H9 (cell line): ENCODE data around the gene USP43. TPM values are rescaled to one million over a fixed set of nuclear protein-coding genes. Genes with fewer than 3 reads are reported as not detected.

ENCODE experiments used
- DNase-seq: peaks from one replicate; pipeline ENCODE4 v3.0.0-alpha.2; 2017
- H2AFZ ChIP-seq: one replicate; pipeline ENCODE4 v1.6.1; 2013; ENCODE audit warnings: mild to moderate bottlenecking, low read length, control low read depth, moderate library complexity
- H2AK5ac ChIP-seq: 2 replicates; pipeline ENCODE4 v1.6.1; 2013; ENCODE audit warnings: low read length, control low read depth, mixed read lengths; ENCODE audit not compliant: insufficient read length
- H2BK120ac ChIP-seq: one replicate; pipeline ENCODE4 v1.6.1; 2013; ENCODE audit warnings: low read depth, mild to moderate bottlenecking, low read length, control low read depth, inconsistent platforms; ENCODE audit not compliant: poor library complexity, severe bottlenecking
- H2BK12ac ChIP-seq: 2 replicates; pipeline ENCODE4 v1.6.1; 2013; ENCODE audit warnings: low read length, control low read depth, mixed read lengths, low read depth; ENCODE audit not compliant: insufficient read length
- H2BK15ac ChIP-seq: 2 replicates; pipeline ENCODE4 v1.6.1; 2013; ENCODE audit warnings: low read depth, low read length, control low read depth
- H2BK20ac ChIP-seq: one replicate; pipeline ENCODE4 v1.6.1; 2013; ENCODE audit warnings: low read depth, mild to moderate bottlenecking, low read length, control low read depth, inconsistent platforms; ENCODE audit not compliant: poor library complexity, severe bottlenecking
- H2BK5ac ChIP-seq: 2 replicates; pipeline ENCODE4 v1.6.1; 2013; ENCODE audit warnings: low read length, control low read depth, mixed read lengths; ENCODE audit not compliant: insufficient read length
- H3K14ac ChIP-seq: 2 replicates; pipeline ENCODE4 v1.6.1; 2013; ENCODE audit warnings: low read length, control low read depth; ENCODE audit not compliant: insufficient read depth
- H3K18ac ChIP-seq: 2 replicates; pipeline ENCODE4 v1.6.1; 2013; ENCODE audit warnings: low read depth, mild to moderate bottlenecking, mixed read lengths, low read length, control low read depth; ENCODE audit not compliant: insufficient read length
- H3K23ac ChIP-seq: 2 replicates; pipeline ENCODE4 v1.6.1; 2013; ENCODE audit warnings: low read length, control low read depth, mixed read lengths, low read depth; ENCODE audit not compliant: insufficient read length
- H3K23me2 ChIP-seq: 2 replicates; pipeline ENCODE4 v1.6.1; 2013; ENCODE audit warnings: low read depth, mild to moderate bottlenecking, mixed read lengths, low read length, control low read depth; ENCODE audit not compliant: insufficient read length, poor library complexity, severe bottlenecking
- H3K27ac ChIP-seq: 2 replicates; pipeline ENCODE4 v1.5.1; 2013; ENCODE audit warnings: low read length, control low read depth, mixed read lengths, low read depth; ENCODE audit not compliant: insufficient read length
- H3K27me3 ChIP-seq: 2 replicates; pipeline ENCODE4 v1.6.1; 2013; ENCODE audit warnings: low read length, control low read depth, inconsistent platforms; ENCODE audit not compliant: insufficient read depth
- H3K4ac ChIP-seq: 2 replicates; pipeline ENCODE4 v1.6.1; 2013; ENCODE audit warnings: low read depth, mild to moderate bottlenecking, control low read depth, inconsistent platforms, low read length, moderate library complexity
- H3K4me1 ChIP-seq: 2 replicates; pipeline ENCODE4 v1.6.1; 2013; ENCODE audit warnings: low read length, control low read depth, inconsistent platforms; ENCODE audit not compliant: insufficient read depth
- H3K4me2 ChIP-seq: 2 replicates; pipeline ENCODE4 v1.6.1; 2013; ENCODE audit warnings: low read length, control low read depth, mixed read lengths; ENCODE audit not compliant: insufficient read length, insufficient read depth
- H3K56ac ChIP-seq: 2 replicates; pipeline ENCODE4 v1.6.1; 2013; ENCODE audit warnings: low read depth, mild to moderate bottlenecking, mixed read lengths, low read length, control low read depth; ENCODE audit not compliant: insufficient read length
- H3K79me1 ChIP-seq: 2 replicates; pipeline ENCODE4 v1.6.1; 2013; ENCODE audit warnings: low read depth, mild to moderate bottlenecking, moderate library complexity, low read length, control low read depth, inconsistent platforms; ENCODE audit not compliant: insufficient read depth, poor library complexity, severe bottlenecking
- H3K79me2 ChIP-seq: 2 replicates; pipeline ENCODE4 v1.6.1; 2013; ENCODE audit warnings: low read length, control low read depth, inconsistent platforms; ENCODE audit not compliant: insufficient read depth
- H3K9ac ChIP-seq: 2 replicates; pipeline ENCODE4 v1.6.1; 2013; ENCODE audit warnings: low read length, control low read depth, mixed read lengths; ENCODE audit not compliant: insufficient read length; ENCODE audit errors: extremely low read depth
- H3K9me3 ChIP-seq: one replicate; pipeline ENCODE4 v1.6.1; 2013; ENCODE audit warnings: low read depth, low read length, inconsistent platforms; ENCODE audit not compliant: control insufficient read depth
- H3T11ph ChIP-seq: one replicate; pipeline ENCODE4 v1.6.1; 2013; ENCODE audit warnings: mild to moderate bottlenecking, low read length, control low read depth, inconsistent platforms
- H4K20me1 ChIP-seq: one replicate; pipeline ENCODE4 v1.6.1; 2013; ENCODE audit not compliant: control insufficient read depth, insufficient read length, insufficient read depth
- H4K5ac ChIP-seq: 2 replicates; pipeline ENCODE4 v1.6.1; 2013; ENCODE audit warnings: low read depth, mild to moderate bottlenecking, mixed read lengths, low read length, control low read depth; ENCODE audit not compliant: insufficient read length
- H4K8ac ChIP-seq: replicated peaks from 2 replicates; pipeline ENCODE4 v1.6.1; 2013; ENCODE audit warnings: low read length, control low read depth, mixed read lengths, low read depth; ENCODE audit not compliant: insufficient read length
- H4K91ac ChIP-seq: 2 replicates; pipeline ENCODE4 v1.6.1; 2013; ENCODE audit warnings: low read depth, mild to moderate bottlenecking, moderate library complexity, mixed read lengths, low read length, control low read depth; ENCODE audit not compliant: insufficient read length
- H3K27ac Mint-ChIP-seq, 3 experiments: 2 replicates in 2 of 3; 3 replicates in 1 of 3; pipeline ENCODE4 v1.8.0; 2020 to 2021; ENCODE audit warnings: mixed read lengths in 3 of 3, mild to moderate bottlenecking in 1 of 3, moderate library complexity in 1 of 3
- H3K27me3 Mint-ChIP-seq: 2 replicates; pipeline ENCODE4 v1.8.0; 2021; ENCODE audit warnings: low read depth, mild to moderate bottlenecking, moderate library complexity, mixed read lengths
- H3K36me3 Mint-ChIP-seq, 3 experiments: 2 replicates in 2 of 3; 3 replicates in 1 of 3; pipeline ENCODE4 v1.8.0; 2020 to 2021; ENCODE audit warnings: low read depth in 3 of 3, mixed read lengths in 3 of 3; ENCODE audit not compliant: insufficient read depth in 1 of 3
- H3K4me1 Mint-ChIP-seq, 2 experiments: 2 replicates each; pipeline ENCODE4 v1.8.0; 2020; ENCODE audit warnings: mixed read lengths in 2 of 2
- H3K4me3 Mint-ChIP-seq, 2 experiments: 2 replicates in 1 of 2; 3 replicates in 1 of 2; pipeline ENCODE4 v1.8.0; 2020 to 2021; ENCODE audit warnings: mild to moderate bottlenecking in 2 of 2, mixed read lengths in 2 of 2, moderate library complexity in 1 of 2
- H3K9me3 Mint-ChIP-seq, 2 experiments: 2 replicates in 1 of 2; 3 replicates in 1 of 2; pipeline ENCODE4 v1.8.0; 2020; ENCODE audit warnings: mild to moderate bottlenecking in 2 of 2, mixed read lengths in 2 of 2, moderate library complexity in 1 of 2
- WGBS: extraction: QIAGEN DNeasy Blood & Tissue Kit; methylation state at CpG from one replicate; pipeline ENCODE4 v1.1.7; 2013; ENCODE audit warnings: missing lambda C conversion rate, low lambda C conversion rate, mixed read lengths; ENCODE audit not compliant: insufficient read length; ENCODE audit errors: extremely low coverage; 5-methylcytosine and 5-hydroxymethylcytosine counted together
- total RNA-seq: library from RNA; stranded (reverse); gene quantifications from 2 replicates; pipeline ENCODE4 v1.2.1, GENCODE V29; 2021
- TF ChIP-seq, protein P1 (sequence below): fragments of 200-600 bp; sonication (generic); conservative IDR thresholded peaks from 3 replicates; pipeline ENCODE4 v1.8.0; 2021; ENCODE audit warnings: antibody characterized with exemption, mild to moderate bottlenecking

The USP43 gene
- total RNA-seq, 1 experiment from 2014 or later, result 5.2 TPM

GRCh38 chr17:9772658-9773057 lies 127.3 kb downstream of the USP43 start:
- Mint-ChIP-seq H3K27ac (no peak overlapping the region), H3K9me3 (peaks cover 7 to 8% of the 10 kb centered on the region in 2 experiments; a peak in 4 of 5 replicates), H3K36me3 (0 out of 7 replicates have a peak, but pooled peaks cover 0 to 3% (median 0%) of the 10 kb centered on the region in 3 experiments), H3K4me1 (peaks cover 6 to 8% of the 10 kb centered on the region in 2 experiments), H3K4me3 (no peak overlapping the region), H3K27me3 (no peaks in the 10 kb centered on the region; the same call in 1 of the 2 replicates)
- no peaks in the 10 kb centered on the region for H3K79me1 ChIP-seq
- H3T11ph ChIP-seq, result no peak overlapping the region
- H3K4ac ChIP-seq, result no peak overlapping the region
- no peak overlapping the region for H2BK15ac ChIP-seq
- no peak overlapping the region for H3K27ac ChIP-seq
- no peak overlapping the region for H3K4me2 ChIP-seq
- H2BK20ac ChIP-seq, result no peak overlapping the region
- H3K23me2 ChIP-seq, result no peaks in the 10 kb centered on the region
- no peak overlapping the region for H2BK12ac ChIP-seq
- no peak overlapping the region for H3K18ac ChIP-seq
- H2AFZ ChIP-seq, result no peak overlapping the region
- no peak overlapping the region for H2AK5ac ChIP-seq
- no peaks in the 10 kb centered on the region for H4K20me1 ChIP-seq
- H3K79me2 ChIP-seq, result no peaks in the 10 kb centered on the region
- no peak overlapping the region for H2BK5ac ChIP-seq
- no peak overlapping the region for H4K8ac ChIP-seq
- no peaks in the 10 kb centered on the region for H3K27me3 ChIP-seq
- H4K5ac ChIP-seq, result no peak overlapping the region
- no peak for DNase-seq
- TF ChIP-seq, protein P1, sequence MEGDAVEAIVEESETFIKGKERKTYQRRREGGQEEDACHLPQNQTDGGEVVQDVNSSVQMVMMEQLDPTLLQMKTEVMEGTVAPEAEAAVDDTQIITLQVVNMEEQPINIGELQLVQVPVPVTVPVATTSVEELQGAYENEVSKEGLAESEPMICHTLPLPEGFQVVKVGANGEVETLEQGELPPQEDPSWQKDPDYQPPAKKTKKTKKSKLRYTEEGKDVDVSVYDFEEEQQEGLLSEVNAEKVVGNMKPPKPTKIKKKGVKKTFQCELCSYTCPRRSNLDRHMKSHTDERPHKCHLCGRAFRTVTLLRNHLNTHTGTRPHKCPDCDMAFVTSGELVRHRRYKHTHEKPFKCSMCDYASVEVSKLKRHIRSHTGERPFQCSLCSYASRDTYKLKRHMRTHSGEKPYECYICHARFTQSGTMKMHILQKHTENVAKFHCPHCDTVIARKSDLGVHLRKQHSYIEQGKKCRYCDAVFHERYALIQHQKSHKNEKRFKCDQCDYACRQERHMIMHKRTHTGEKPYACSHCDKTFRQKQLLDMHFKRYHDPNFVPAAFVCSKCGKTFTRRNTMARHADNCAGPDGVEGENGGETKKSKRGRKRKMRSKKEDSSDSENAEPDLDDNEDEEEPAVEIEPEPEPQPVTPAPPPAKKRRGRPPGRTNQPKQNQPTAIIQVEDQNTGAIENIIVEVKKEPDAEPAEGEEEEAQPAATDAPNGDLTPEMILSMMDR, result no peak
- no CpG with 5 or more reads among the region's 19 CpGs for WGBS
- no peak overlapping the region for H3K23ac ChIP-seq
- H3K14ac ChIP-seq, result no peak overlapping the region; the same call in 1 of the 2 replicates
- no peaks in the 10 kb centered on the region for H3K4me1 ChIP-seq
- H3K9me3 ChIP-seq, result no peaks in the 10 kb centered on the region
- no peak overlapping the region for H2BK120ac ChIP-seq
- no peak overlapping the region for H3K56ac ChIP-seq
- H3K9ac ChIP-seq, result no peak overlapping the region
- H4K91ac ChIP-seq, result no peak overlapping the region
